GM12878 (cell line): Measurements from ENCODE around the gene HIVEP2. TPM values are rescaled to one million over a fixed set of nuclear protein-coding genes. Genes with fewer than 3 reads are reported as not detected.

Experiments used
- ATAC-seq: fragments of 200-7000 bp; cut with Tn5 transposase; 3 replicates; pipeline ENCODE4 v1.9.1; 2020; ENCODE audit warnings: mild to moderate bottlenecking, moderate library complexity
- BruUV-seq: library from RNA; stranded (reverse); fragments of 400-500 nt; replicated peaks from 2 replicates; lab custom pipeline; 2021; lab: Mats Ljungman, UMichigan
- CTCF ChIA-PET: fragments of 300-600 bp; sonication (Branson Sonifier 250); formaldehyde crosslinking; extraction: SDS; loops from one replicate; lab custom pipeline; 2021; ENCODE audit warnings: inconsistent platforms; lab: Yijun Ruan, JAX
- POLR2A ChIA-PET: fragments of 350-600 bp; formaldehyde crosslinking; extraction: SDS; loops from one replicate; lab custom pipeline; 2021; ENCODE audit warnings: inconsistent platforms; lab: Charles Lee
- RAD21 ChIA-PET: fragments of 300-600 bp; sonication (Branson Sonifier 250); formaldehyde crosslinking; loops from one replicate; lab custom pipeline; 2023; ENCODE audit warnings: antibody characterized with exemption; ENCODE audit not compliant: unreplicated experiment; lab: Charles Lee
- SMC1A ChIA-PET: fragments of 300-600 bp; sonication (Branson Sonifier 250); formaldehyde crosslinking; loops from one replicate; lab custom pipeline; 2023; ENCODE audit not compliant: unreplicated experiment, uncharacterized antibody; lab: Charles Lee
- DNase-seq: peaks from one replicate; pipeline ENCODE4 v3.0.0-alpha.2; 2011; ENCODE audit warnings: low read depth, low spot score
- FAIRE-seq: peaks from 3 replicates; lab custom pipeline; 2011; peaks lifted over from hg19 to GRCh38; lab: Jason Lieb, UNC
- H2AFZ ChIP-seq: 2 replicates; pipeline ENCODE4 v1.6.0; 2011; ENCODE audit warnings: low read depth, low read length, control low read depth; ENCODE audit not compliant: control insufficient read depth
- H3K27ac ChIP-seq: 2 replicates; pipeline ENCODE4 v1.5.1; 2011; ENCODE audit warnings: control low read depth; ENCODE audit not compliant: control insufficient read depth, insufficient read depth
- H3K27me3 ChIP-seq, 2 experiments: replicated peaks in 1 of 2; 2 replicates each; pipeline versions ENCODE4 v1.6.0 to v1.6.1; 2011; ENCODE audit warnings: low read length in 1 of 2; ENCODE audit not compliant: control insufficient read depth in 2 of 2, insufficient read depth in 2 of 2
- H3K36me3 ChIP-seq, 2 experiments: 2 replicates each; pipeline ENCODE4 v1.5.1; 2011; ENCODE audit warnings: low read length in 1 of 2; ENCODE audit not compliant: control insufficient read depth in 2 of 2, insufficient read depth in 2 of 2
- H3K4me1 ChIP-seq: 2 replicates; pipeline ENCODE4 v1.6.1; 2011; ENCODE audit warnings: mild to moderate bottlenecking, low read length, moderate library complexity, mixed read lengths; ENCODE audit not compliant: control insufficient read depth, insufficient read depth
- H3K4me2 ChIP-seq: 2 replicates; pipeline ENCODE4 v1.6.0; 2011; ENCODE audit warnings: control low read depth; ENCODE audit not compliant: control insufficient read depth, insufficient read depth
- H3K4me3 ChIP-seq: fragments of 200-600 bp; sonication (generic); 2 replicates; pipeline ENCODE4 v1.5.1; 2016
- H3K79me2 ChIP-seq: 2 replicates; pipeline ENCODE4 v1.6.0; 2011; ENCODE audit warnings: low read length; ENCODE audit not compliant: control insufficient read depth, insufficient read depth
- H3K9ac ChIP-seq: 2 replicates; pipeline ENCODE4 v1.8.0; 2011; ENCODE audit warnings: low read length, control low read depth, mixed read lengths; ENCODE audit not compliant: control insufficient read depth, insufficient read depth
- H3K9me3 ChIP-seq: replicated peaks from 3 replicates; pipeline ENCODE4 v1.5.1; 2011; ENCODE audit warnings: mild to moderate bottlenecking, low read length; ENCODE audit not compliant: control insufficient read depth, insufficient read depth
- H4K20me1 ChIP-seq: 2 replicates; pipeline ENCODE4 v1.6.0; 2011; ENCODE audit not compliant: control insufficient read depth, insufficient read depth
- ASH2L ChIP-seq: fragments of 300-600, 200-600 bp; sonication (generic); IDR thresholded peaks from 2 replicates; pipeline ENCODE4 v1.6.1; 2017; ENCODE audit warnings: low read depth, mild to moderate bottlenecking, borderline replicate concordance
- DPF2 ChIP-seq: fragments of 450-650 bp; IDR thresholded peaks from 2 replicates; pipeline ENCODE4 v1.6.1; 2017; ENCODE audit warnings: mild to moderate bottlenecking
- IKZF1 ChIP-seq: fragments of 450-650 bp; conservative IDR thresholded peaks from 2 replicates; pipeline ENCODE4 v1.6.1; 2017; ENCODE audit warnings: antibody characterized with exemption, mild to moderate bottlenecking
- MYC ChIP-seq: IDR thresholded peaks from 2 replicates; pipeline ENCODE4 v1.6.1; 2011; ENCODE audit warnings: mild to moderate bottlenecking, low read length, moderate library complexity, inconsistent platforms; ENCODE audit not compliant: insufficient read depth, insufficient replicate concordance, insufficient read length, severe bottlenecking
- PML ChIP-seq: IDR thresholded peaks from 2 replicates; pipeline ENCODE4 v1.6.1; 2012; ENCODE audit warnings: low read length, inconsistent platforms
- PRDM15 ChIP-seq: fragments of 450-650 bp; formaldehyde crosslinking; IDR thresholded peaks from 2 replicates; pipeline ENCODE4 v1.4.0; 2020; ENCODE audit warnings: mild to moderate bottlenecking, moderate library complexity
- STAT1 ChIP-seq: fragments of 450-650 bp; conservative IDR thresholded peaks from 2 replicates; pipeline ENCODE4 v1.6.1; 2014; ENCODE audit warnings: antibody characterized with exemption, mild to moderate bottlenecking
- TARDBP ChIP-seq: IDR thresholded peaks from 2 replicates; pipeline ENCODE4 v1.6.1; 2016; ENCODE audit warnings: borderline replicate concordance
- TBL1XR1 ChIP-seq: IDR thresholded peaks from 2 replicates; pipeline ENCODE4 v1.6.1; 2012; ENCODE audit warnings: low read depth, low read length, improper control_type of control experiment
- TCF12 ChIP-seq: IDR thresholded peaks from 2 replicates; pipeline ENCODE4 v1.6.1; 2011; ENCODE audit warnings: low read depth, mild to moderate bottlenecking, low read length
- WGBS: methylation state at CpG from one replicate; pipeline ENCODE4 v1.1.6; 2016; ENCODE audit warnings: low lambda C conversion rate; ENCODE audit not compliant: insufficient replicate concordance, insufficient coverage; ENCODE audit errors: missing lambda C conversion rate; 5-methylcytosine and 5-hydroxymethylcytosine counted together
- in situ Hi-C: fragments of 300-500 bp; cut with MboI; formaldehyde crosslinking; loops from 9 replicates; pipeline ENCODE4 v1.14.3; 2018; ENCODE audit warnings: mixed read lengths
- intact Hi-C: fragments of 100-400 bp; cut with micrococcal nuclease; formaldehyde crosslinking; loops from one replicate; pipeline ENCODE4 v1.14.2; 2022; ENCODE audit not compliant: unreplicated experiment
- polyA plus RNA-seq, 11 experiments: library from polyadenylated mRNA; depleted of rRNA in 4 of 11; unstranded in 6 of 11; stranded (reverse) in 5 of 11; fragments of >200 nt; fragmentation: Nextera tagmentation in 4 of 11; fragmentation: Illumina TruSeq in 1 of 11; extraction: Ambion mirVana in 4 of 11; extraction: Trizol in 1 of 11; gene quantifications; 1 replicate in 1 of 11; 2 replicates in 10 of 11; pipeline versions ENCODE4 v1.2.1 to v1.2.3, GENCODE V29; 2011 to 2016; ENCODE audit warnings: inconsistent platforms in 2 of 11, missing spikeins in 2 of 11, low read depth in 1 of 11
- total RNA-seq, 4 experiments: library from RNA; depleted of rRNA in 3 of 4; stranded (reverse); fragments of >200 nt in 3 of 4; fragmentation: Illumina TruSeq in 1 of 4; extraction: Trizol in 1 of 4; gene quantifications; 2 replicates each; pipeline versions ENCODE4 v1.2.1 to v1.2.3, GENCODE V29; 2013 to 2021

HIVEP2 gene
- total and polyA plus RNA-seq, 10 of the 15 experiments (the other 5 are each of a cell fraction or from before 2014, with no cell fraction given) = 1.2 to 15.7 (median 10.2) TPM

- Histone ChIP-seq H3K9ac (peak overlapping the region; percentile 76; the same call in 1 of the 2 replicates), H3K9me3 (no peaks in the 10 kb centered on the region), H3K79me2 (peaks cover 89% of the 10 kb centered on the region), H2AFZ (no peak overlapping the region), H3K4me3 (no peak overlapping the region), H4K20me1 (no peaks in the 10 kb centered on the region), H3K4me1 (peaks cover 84% of the 10 kb centered on the region), H3K36me3 (no peaks in the 10 kb centered on the region; a peak in 1 of 4 replicates), H3K4me2 (peak overlapping the region; percentile 70), H3K27ac (peak overlapping the region; percentile 98), H3K27me3 (no peaks in the 10 kb centered on the region)
- in situ Hi-C loops = loop anchor here (5.0 kb wide), 1 partner anchor 96 kb away; no protein-coding TSS in a partner anchor
- DNase-seq = no peak
- SMC1A ChIA-PET = interaction anchor here (1.2 to 16.2 kb wide), 9 partner anchors 10 to 180 kb away, joined by 3 to 287 read pairs (median 5); no protein-coding TSS in a partner anchor
- no peak for FAIRE-seq
- BruUV-seq = no TSS peak
- TF ChIP-seq TARDBP (no peak), ASH2L (0 out of 2 replicates have a peak, but pooled peaks have one; percentile 8)
- 0 out of 3 replicates have a peak, but pooled peaks have one; percentile 4 for ATAC-seq
- CTCF ChIA-PET = interaction anchor here (0.8 to 1.2 kb wide), 2 partner anchors 97 to 150 kb away, joined by 4 read pairs; no protein-coding TSS in a partner anchor
- WGBS = 25% methylated on average over 2 of the region's 2 CpGs
- RAD21 ChIA-PET = interaction anchor here (1.0 to 17.8 kb wide), 7 partner anchors 11 to 87 kb away, joined by 3 to 374 read pairs (median 4); no protein-coding TSS in a partner anchor
- intact Hi-C loops = no loop called here
- POLR2A ChIA-PET = interaction anchor here (0.7 to 5.8 kb wide), 5 partner anchors 8 to 60 kb away, joined by 3 to 67 read pairs (median 7); no protein-coding TSS in a partner anchor
Observed at GRCh38 chr6:142846459-142846831, 98.5 kb downstream of the HIVEP2 start.

GRCh38 chr6:142845624-142846458, 99.1 kb downstream of the HIVEP2 start:
- RAD21 ChIA-PET = interaction anchor here (0.8 to 17.8 kb wide), 12 partner anchors 9 to 100 kb away, joined by 3 to 374 read pairs (median 4); no protein-coding TSS in a partner anchor
- Histone ChIP-seq H3K4me1 (peaks cover 81% of the 10 kb centered on the region), H3K4me2 (peak overlapping the region; percentile 70), H3K36me3 (no peaks in the 10 kb centered on the region; a peak in 1 of 4 replicates), H3K27me3 (no peaks in the 10 kb centered on the region), H3K9ac (peak overlapping the region; percentile 76), H3K27ac (peak overlapping the region; percentile 98), H3K79me2 (peaks cover 88% of the 10 kb centered on the region), H3K4me3 (peak overlapping the region; percentile 48; the same call in 1 of the 2 replicates), H3K9me3 (no peaks in the 10 kb centered on the region), H2AFZ (no peak overlapping the region), H4K20me1 (no peaks in the 10 kb centered on the region)
- intact Hi-C loops (no loop called here), in situ Hi-C loops (loop anchor here (5.0 kb wide), 1 partner anchor 96 kb away; no protein-coding TSS in a partner anchor)
- FAIRE-seq (no peak), DNase-seq (no peak), ATAC-seq (peak; percentile 23)
- POLR2A ChIA-PET = interaction anchor here (0.6 to 5.8 kb wide), 6 partner anchors 9 to 154 kb away, joined by 3 to 67 read pairs (median 6); no protein-coding TSS in a partner anchor
- TSS peak; percentile 96 for BruUV-seq
- SMC1A ChIA-PET = interaction anchor here (0.6 to 16.2 kb wide), 14 partner anchors 9 to 181 kb away, joined by 3 to 287 read pairs (median 4); no protein-coding TSS in a partner anchor
- 21% methylated on average over 23 of the region's 23 CpGs for WGBS
- CTCF ChIA-PET = interaction anchor here (0.8 to 1.4 kb wide), 6 partner anchors 22 to 181 kb away, joined by 4 to 6 read pairs (median 4); no protein-coding TSS in a partner anchor
- TF ChIP-seq TCF12 (0 out of 2 replicates have a peak, but pooled peaks have one; percentile 14), IKZF1 (no peak; the same call in none of the 2 replicates), DPF2 (peak; percentile 49; the same call in 1 of the 2 replicates), TBL1XR1 (no peak), MYC (peak; percentile 26), PML (no peak; the same call in 1 of the 2 replicates), PRDM15 (no peak), STAT1 (0 out of 2 replicates have a peak, but pooled peaks have one; percentile 61)
